Bronchial epithelial cell (primary cell): ENCODE measurements around the gene RAD51B. TPM values are rescaled to one million over a fixed set of nuclear protein-coding genes. Genes with fewer than 3 reads are reported as not detected.

ENCODE experiments used
- DNase-seq: peaks from one replicate; pipeline ENCODE4 v3.0.0-alpha.2; 2010; ENCODE audit warnings: low read depth
- FAIRE-seq: peaks from 2 replicates; lab custom pipeline; 2011; peaks lifted over from hg19 to GRCh38; lab: Jason Lieb, UNC
- H3K27me3 ChIP-seq: 2 replicates; pipeline ENCODE4 v1.5.1; 2011; ENCODE audit warnings: low read length; ENCODE audit not compliant: control insufficient read depth, insufficient read depth
- H3K36me3 ChIP-seq: 2 replicates; pipeline ENCODE4 v1.5.1; 2011; ENCODE audit warnings: low read length; ENCODE audit not compliant: control insufficient read depth, insufficient read depth
- H3K4me3 ChIP-seq: 2 replicates; pipeline ENCODE4 v1.5.1; 2011; ENCODE audit warnings: mild to moderate bottlenecking, low read depth, low read length, control low read depth
- total RNA-seq: library from RNA; depleted of rRNA; stranded (reverse); fragments of >200 nt; gene quantifications from 2 replicates; pipeline ENCODE4 v1.2.1, GENCODE V29; 2014
- TF ChIP-seq, protein P1 (sequence below): IDR thresholded peaks from 2 replicates; pipeline ENCODE4 v1.5.1; 2011; ENCODE audit warnings: mild to moderate bottlenecking, moderate library complexity, low read length, control low read depth, inconsistent platforms; ENCODE audit not compliant: insufficient read depth, severe bottlenecking

The RAD51B gene
- total RNA-seq, 1 donor from 2014 or later: 12.1 TPM

DNA sequence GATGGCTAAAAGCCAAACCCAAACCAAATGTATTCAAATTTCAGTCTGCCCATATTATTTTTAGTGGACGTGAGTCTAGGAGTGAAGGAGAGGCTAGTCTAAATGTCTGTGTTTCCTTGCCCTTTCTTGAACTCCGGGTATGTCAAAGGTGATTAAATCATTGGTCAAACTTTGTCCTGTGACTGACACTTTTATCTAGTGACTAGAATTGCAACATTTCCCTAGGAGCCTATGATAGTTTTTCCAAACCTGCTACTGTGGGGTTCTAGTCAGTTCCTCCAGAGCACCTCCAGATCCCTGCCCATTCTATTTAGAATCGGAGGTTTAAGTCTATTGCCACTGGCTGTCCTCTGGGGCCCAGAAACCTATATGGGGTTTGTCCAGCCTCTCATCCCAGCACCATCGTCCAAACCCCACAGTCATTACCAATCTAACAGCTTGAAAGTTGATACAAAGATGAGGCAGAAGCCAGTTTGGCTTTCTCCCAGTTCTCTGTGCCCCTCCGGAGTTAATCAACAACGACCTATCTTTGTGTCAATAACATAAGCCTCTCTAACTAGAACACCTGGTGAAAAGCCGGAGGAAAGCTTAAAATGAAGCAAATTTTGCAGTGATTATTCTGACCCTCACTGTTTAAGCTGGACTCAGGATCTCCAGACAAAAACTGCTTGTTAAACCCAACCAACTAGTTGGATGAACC is 666.6 kb downstream of the RAD51B start:
- no peak for DNase-seq
- FAIRE-seq: no peak
- TF ChIP-seq, protein P1, sequence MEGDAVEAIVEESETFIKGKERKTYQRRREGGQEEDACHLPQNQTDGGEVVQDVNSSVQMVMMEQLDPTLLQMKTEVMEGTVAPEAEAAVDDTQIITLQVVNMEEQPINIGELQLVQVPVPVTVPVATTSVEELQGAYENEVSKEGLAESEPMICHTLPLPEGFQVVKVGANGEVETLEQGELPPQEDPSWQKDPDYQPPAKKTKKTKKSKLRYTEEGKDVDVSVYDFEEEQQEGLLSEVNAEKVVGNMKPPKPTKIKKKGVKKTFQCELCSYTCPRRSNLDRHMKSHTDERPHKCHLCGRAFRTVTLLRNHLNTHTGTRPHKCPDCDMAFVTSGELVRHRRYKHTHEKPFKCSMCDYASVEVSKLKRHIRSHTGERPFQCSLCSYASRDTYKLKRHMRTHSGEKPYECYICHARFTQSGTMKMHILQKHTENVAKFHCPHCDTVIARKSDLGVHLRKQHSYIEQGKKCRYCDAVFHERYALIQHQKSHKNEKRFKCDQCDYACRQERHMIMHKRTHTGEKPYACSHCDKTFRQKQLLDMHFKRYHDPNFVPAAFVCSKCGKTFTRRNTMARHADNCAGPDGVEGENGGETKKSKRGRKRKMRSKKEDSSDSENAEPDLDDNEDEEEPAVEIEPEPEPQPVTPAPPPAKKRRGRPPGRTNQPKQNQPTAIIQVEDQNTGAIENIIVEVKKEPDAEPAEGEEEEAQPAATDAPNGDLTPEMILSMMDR: no peak
- H3K4me3 ChIP-seq: no peak overlapping the region
- no peaks in the 10 kb centered on the region for H3K36me3 ChIP-seq
- H3K27me3 ChIP-seq: no peaks in the 10 kb centered on the region

DNA sequence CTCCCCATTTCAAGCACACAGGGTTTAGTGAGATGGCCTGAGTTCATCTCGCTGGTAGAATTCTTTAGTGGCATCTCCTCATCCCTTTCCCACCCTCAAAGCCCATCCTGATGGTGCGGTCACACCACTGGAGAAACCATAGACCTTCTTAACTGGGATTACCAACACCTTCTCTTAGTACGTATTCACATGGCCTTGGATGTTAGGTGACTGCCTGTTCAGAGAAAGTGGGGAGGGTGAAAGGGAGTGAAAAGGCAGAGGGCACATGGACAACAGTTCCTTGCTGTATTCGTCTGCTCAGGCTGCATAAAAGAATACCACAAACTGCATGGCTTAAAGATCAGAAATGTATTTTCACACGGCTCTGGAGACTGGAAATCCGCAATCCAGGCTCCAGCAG is 667.2 kb downstream of the RAD51B start:
- Histone ChIP-seq H3K36me3 (no peaks in the 10 kb centered on the region), H3K4me3 (no peak overlapping the region), H3K27me3 (no peaks in the 10 kb centered on the region)
- TF ChIP-seq, protein P1: no peak
- DNase-seq (no peak), FAIRE-seq (no peak)

- H3K36me3 ChIP-seq: no peaks in the 10 kb centered on the region
- TF ChIP-seq, protein P1: no peak
- FAIRE-seq (no peak), DNase-seq (peak; percentile 78)
- no peaks in the 10 kb centered on the region for H3K27me3 ChIP-seq
- no peak overlapping the region for H3K4me3 ChIP-seq
Observed at GRCh38 chr14:68487805-68488590, 668.4 kb downstream of the RAD51B start.

GRCh38 chr14:68491793-68492192 is 672.2 kb downstream of the RAD51B start:
- TF ChIP-seq, protein P1: no peak
- no peak for FAIRE-seq

GRCh38 chr14:68492381-68493151 is 673.0 kb downstream of the RAD51B start:
- Histone ChIP-seq H3K27me3 (no peaks in the 10 kb centered on the region), H3K4me3 (no peak overlapping the region), H3K36me3 (no peaks in the 10 kb centered on the region)
- DNase-seq (no peak), FAIRE-seq (no peak)
- TF ChIP-seq, protein P1: no peak

More at GRCh38 chr14:68491793-68492192, 672.2 kb downstream of the RAD51B start:
- DNase-seq: no peak
- no peaks in the 10 kb centered on the region for H3K36me3 ChIP-seq
- no peak overlapping the region for H3K4me3 ChIP-seq
- no peaks in the 10 kb centered on the region for H3K27me3 ChIP-seq
